B cell (primary cell): ENCODE results near the gene VAMP1.

Experiments used
- EZH2 ChIP-seq: IDR thresholded peaks from 2 replicates; pipeline ENCODE4 v1.6.1; 2012; ENCODE audit warnings: borderline replicate concordance, low read depth, mild to moderate bottlenecking, moderate library complexity, low read length; ENCODE audit not compliant: insufficient read depth, poor library complexity, severe bottlenecking
- TF ChIP-seq, protein P1 (sequence below): fragments of 200-600 bp; IDR thresholded peaks from one replicate; pipeline ENCODE4 v1.8.0; 2022; ENCODE audit warnings: antibody characterized with exemption, mild to moderate bottlenecking

DNA sequence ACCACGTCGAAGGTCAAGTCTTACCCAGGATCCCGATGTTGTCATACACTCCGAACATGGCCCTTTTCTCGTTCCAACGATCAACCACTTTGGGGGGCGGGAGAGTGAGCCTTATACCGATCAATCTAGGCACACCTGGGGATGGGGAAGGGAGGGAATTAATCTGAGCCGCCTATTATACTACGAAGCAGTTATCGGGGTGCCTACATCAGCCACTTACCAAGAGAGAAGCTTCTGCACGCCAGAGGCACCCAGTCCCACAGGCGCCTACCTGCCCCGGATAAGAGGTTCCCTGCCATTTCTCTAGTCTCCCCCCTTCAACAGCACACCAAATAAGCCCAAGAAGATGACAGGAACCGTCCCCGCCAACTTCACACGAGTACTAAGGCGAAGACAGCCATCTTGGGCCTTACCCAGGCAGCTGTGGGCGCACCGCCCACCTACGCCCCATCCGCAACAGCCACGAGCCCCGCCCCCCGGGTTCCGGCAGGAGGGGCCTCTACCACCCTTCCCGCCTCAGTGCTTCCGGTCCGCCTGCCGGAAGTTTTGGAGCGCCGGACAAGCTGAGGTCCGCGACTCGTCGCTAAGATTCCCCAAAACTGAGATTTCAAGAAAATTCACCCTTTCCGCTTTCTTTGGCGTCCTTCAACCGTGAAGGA is 22.5 kb upstream of the VAMP1 start, which contains the start of gene MRPL51:
- no peak for TF ChIP-seq EZH2
- TF ChIP-seq, protein P1, sequence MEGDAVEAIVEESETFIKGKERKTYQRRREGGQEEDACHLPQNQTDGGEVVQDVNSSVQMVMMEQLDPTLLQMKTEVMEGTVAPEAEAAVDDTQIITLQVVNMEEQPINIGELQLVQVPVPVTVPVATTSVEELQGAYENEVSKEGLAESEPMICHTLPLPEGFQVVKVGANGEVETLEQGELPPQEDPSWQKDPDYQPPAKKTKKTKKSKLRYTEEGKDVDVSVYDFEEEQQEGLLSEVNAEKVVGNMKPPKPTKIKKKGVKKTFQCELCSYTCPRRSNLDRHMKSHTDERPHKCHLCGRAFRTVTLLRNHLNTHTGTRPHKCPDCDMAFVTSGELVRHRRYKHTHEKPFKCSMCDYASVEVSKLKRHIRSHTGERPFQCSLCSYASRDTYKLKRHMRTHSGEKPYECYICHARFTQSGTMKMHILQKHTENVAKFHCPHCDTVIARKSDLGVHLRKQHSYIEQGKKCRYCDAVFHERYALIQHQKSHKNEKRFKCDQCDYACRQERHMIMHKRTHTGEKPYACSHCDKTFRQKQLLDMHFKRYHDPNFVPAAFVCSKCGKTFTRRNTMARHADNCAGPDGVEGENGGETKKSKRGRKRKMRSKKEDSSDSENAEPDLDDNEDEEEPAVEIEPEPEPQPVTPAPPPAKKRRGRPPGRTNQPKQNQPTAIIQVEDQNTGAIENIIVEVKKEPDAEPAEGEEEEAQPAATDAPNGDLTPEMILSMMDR = no peak
